Right lobe of liver (tissue), 4 donors: ENCODE data around the gene MS4A15.

ENCODE experiments used
- CTCF ChIP-seq, 4 donors: fragments of 200-600 bp in 3 of 4; fragments of 450-650 bp in 1 of 4; IDR thresholded peaks; one replicate each; pipeline versions ENCODE4 v1.5.1 to v1.8.0; 2016 to 2022; ENCODE audit warnings: antibody characterized with exemption in 4 of 4, mild to moderate bottlenecking in 2 of 4
- POLR2A ChIP-seq: fragments of 450-650 bp; IDR thresholded peaks from one replicate; pipeline ENCODE4 v1.6.1; 2017; ENCODE audit warnings: antibody characterized with exemption, mild to moderate bottlenecking
- donor health status: DM: no; HTN: no; CAD: no.
- donor health status: DM: no; HTN: no; CAD: no.
- donor health status: DM: no; HTN: yes; CAD: no.

- TF ChIP-seq CTCF (IDR thresholded peaks at IDR 0.05) (no peak), POLR2A (no peak)
Measured at GRCh38 chr11:60753309-60753708, 3.4 kb upstream of the MS4A15 start.
